HEK293T (cell line): ENCODE measurements around the gene PROP1.
"Not testable (repeated sequence)": the region's sequence is repeated elsewhere in the genome, so short reads cannot be mapped to it uniquely, and the experiment has no call there.

Source experiments
- CTCF ChIA-PET: fragments of 350-600 bp; formaldehyde crosslinking; extraction: SDS; loops from one replicate; lab custom pipeline; 2021; ENCODE audit warnings: antibody characterized with exemption, inconsistent platforms; lab: Yijun Ruan, JAX
- POLR2A ChIA-PET: fragments of 350-600 bp; formaldehyde crosslinking; extraction: SDS; loops from one replicate; lab custom pipeline; 2020; ENCODE audit warnings: antibody characterized with exemption, inconsistent platforms; lab: Yijun Ruan, JAX
- DNase-seq: peaks from one replicate; pipeline ENCODE4 v3.0.0; 2012; ENCODE audit warnings: mixed read lengths; ENCODE audit errors: extremely low spot score
- ARNT ChIP-seq: fragments of 450-650 bp; IDR thresholded peaks from 2 replicates; pipeline ENCODE4 v1.6.1; 2017; ENCODE audit warnings: mild to moderate bottlenecking
- BHLHE40 ChIP-seq: fragments of 450-650 bp; IDR thresholded peaks from 2 replicates; pipeline ENCODE4 v1.6.1; 2016; ENCODE audit warnings: mild to moderate bottlenecking, moderate library complexity, borderline replicate concordance
- CTBP1 ChIP-seq: fragments of 450-650 bp; IDR thresholded peaks from 2 replicates; pipeline ENCODE4 v1.6.1; 2016; ENCODE audit warnings: borderline replicate concordance
- ELF4 ChIP-seq: fragments of 450-650 bp; IDR thresholded peaks from 2 replicates; pipeline ENCODE4 v1.6.1; 2017; ENCODE audit warnings: antibody characterized with exemption
- FOXA1 ChIP-seq: fragments of 450-650 bp; IDR thresholded peaks from 2 replicates; pipeline ENCODE4 v1.6.1; 2016; ENCODE audit warnings: mild to moderate bottlenecking
- FOXK2 ChIP-seq: fragments of 450-650 bp; IDR thresholded peaks from 2 replicates; pipeline ENCODE4 v1.6.1; 2016; ENCODE audit warnings: mild to moderate bottlenecking
- FOXM1 ChIP-seq: fragments of 450-650 bp; IDR thresholded peaks from 2 replicates; pipeline ENCODE4 v1.6.1; 2017; ENCODE audit warnings: mild to moderate bottlenecking, borderline replicate concordance
- HDGF ChIP-seq: fragments of 450-650 bp; IDR thresholded peaks from 2 replicates; pipeline ENCODE4 v1.6.1; 2017; ENCODE audit warnings: antibody characterized with exemption, borderline replicate concordance
- L3MBTL2 ChIP-seq: fragments of 450-650 bp; conservative IDR thresholded peaks from 2 replicates; pipeline ENCODE4 v1.6.1; 2016; ENCODE audit warnings: mild to moderate bottlenecking
- LEF1 ChIP-seq: fragments of 450-650 bp; IDR thresholded peaks from 2 replicates; pipeline ENCODE4 v1.6.1; 2017; ENCODE audit warnings: mild to moderate bottlenecking, borderline replicate concordance
- NFRKB ChIP-seq: fragments of 450-650 bp; IDR thresholded peaks from 2 replicates; pipeline ENCODE4 v1.6.1; 2016; ENCODE audit warnings: mild to moderate bottlenecking, moderate library complexity
- PKNOX1 ChIP-seq: fragments of 450-650 bp; IDR thresholded peaks from 2 replicates; pipeline ENCODE4 v1.6.1; 2016
- SP1 ChIP-seq: fragments of 450-650 bp; IDR thresholded peaks from 2 replicates; pipeline ENCODE4 v1.6.1; 2017
- SUZ12 ChIP-seq: fragments of 450-650 bp; IDR thresholded peaks from 2 replicates; pipeline ENCODE4 v1.6.1; 2016; ENCODE audit warnings: mild to moderate bottlenecking
- TARDBP ChIP-seq: fragments of 450-650 bp; IDR thresholded peaks from 2 replicates; pipeline ENCODE4 v1.6.1; 2016
- ZNF384 ChIP-seq: fragments of 450-650 bp; IDR thresholded peaks from 2 replicates; pipeline ENCODE4 v1.6.1; 2016

PROP1 gene

GRCh38 chr5:177995691-177996595 is at the start of gene PROP1:
Gene PROP1, minus strand, starts transcription at chr5:177996242. Its CDS starts 309 bp downstream, at chr5:177995933.
- CTCF ChIA-PET = no interaction called here
- no peak for TF ChIP-seq FOXK2
- no peak for TF ChIP-seq TARDBP
- TF ChIP-seq FOXM1 = no peak
- no peak for TF ChIP-seq CTBP1
- no peak for TF ChIP-seq SP1
- TF ChIP-seq SUZ12 = no peak
- TF ChIP-seq HDGF = no peak
- no peak for TF ChIP-seq ZNF384
- TF ChIP-seq NFRKB = no peak
- no peak for TF ChIP-seq L3MBTL2
- no peak for TF ChIP-seq FOXA1
- no peak for DNase-seq
- POLR2A ChIA-PET = no interaction called here

- DNase-seq, CTCF ChIA-PET, POLR2A ChIA-PET: not testable (repeated sequence)
Measured at GRCh38 chr5:178019379-178020030, 23.5 kb upstream of the PROP1 start.

- POLR2A ChIA-PET, DNase-seq, CTCF ChIA-PET: not testable (repeated sequence)
Measured at GRCh38 chr5:178012758-178013157, 16.7 kb upstream of the PROP1 start.

GRCh38 chr5:178011816-178012554 is 15.9 kb upstream of the PROP1 start:
- POLR2A ChIA-PET, CTCF ChIA-PET, DNase-seq: not testable (repeated sequence)

- DNase-seq, POLR2A ChIA-PET, CTCF ChIA-PET: not testable (repeated sequence)
Measured at GRCh38 chr5:178007272-178007671, 11.2 kb upstream of the PROP1 start.

GRCh38 chr5:178006536-178007231 is 10.6 kb upstream of the PROP1 start:
- CTCF ChIA-PET, POLR2A ChIA-PET, DNase-seq: not testable (repeated sequence)

GRCh38 chr5:178006181-178006535 is 10.1 kb upstream of the PROP1 start:
- CTCF ChIA-PET, POLR2A ChIA-PET, DNase-seq: not testable (repeated sequence)

GRCh38 chr5:177997846-177998245 is 1.8 kb upstream of the PROP1 start:
- DNase-seq = no peak
- POLR2A ChIA-PET = no interaction called here
- CTCF ChIA-PET = no interaction called here
- no peak for TF ChIP-seq HDGF
- TF ChIP-seq BHLHE40 = no peak
- TF ChIP-seq LEF1 = no peak
- TF ChIP-seq FOXK2 = no peak
- TF ChIP-seq SP1 = no peak

GRCh38 chr5:177997319-177997670 is 1.3 kb upstream of the PROP1 start:
- ChIA-PET POLR2A (no interaction called here), CTCF (no interaction called here)
- no peak for TF ChIP-seq HDGF
- TF ChIP-seq ELF4 = no peak
- TF ChIP-seq LEF1 = no peak
- no peak for TF ChIP-seq ZNF384
- no peak for TF ChIP-seq FOXM1
- TF ChIP-seq ARNT = no peak
- TF ChIP-seq SP1 = no peak
- no peak for TF ChIP-seq BHLHE40
- no peak for TF ChIP-seq PKNOX1
- TF ChIP-seq SUZ12 = no peak
- TF ChIP-seq FOXA1 = no peak
- no peak for TF ChIP-seq TARDBP
- TF ChIP-seq NFRKB = no peak
- TF ChIP-seq CTBP1 = no peak
- TF ChIP-seq L3MBTL2 = no peak
- TF ChIP-seq FOXK2 = no peak
- DNase-seq = no peak
